IMR-90 (cell line): ENCODE measurements around the gene BLZF1.

ENCODE experiments used
- BHLHE40 ChIP-seq: fragments of 150-350 bp; IDR thresholded peaks from 2 replicates; pipeline ENCODE4 v1.6.1; 2016; ENCODE audit warnings: mild to moderate bottlenecking, low read depth, low read length
- CEBPB ChIP-seq: IDR thresholded peaks from 2 replicates; pipeline ENCODE4 v1.6.1; 2012; ENCODE audit warnings: low read depth, low read length, improper control_type of control experiment
- FOS ChIP-seq: fragments of 150-350 bp; IDR thresholded peaks from 2 replicates; pipeline ENCODE4 v1.6.1; 2016; ENCODE audit warnings: low read depth, low read length
- MAZ ChIP-seq: IDR thresholded peaks from 2 replicates; pipeline ENCODE4 v1.6.1; 2012; ENCODE audit warnings: low read depth, mild to moderate bottlenecking, low read length, improper control_type of control experiment, moderate library complexity, borderline replicate concordance
- MXI1 ChIP-seq: IDR thresholded peaks from 2 replicates; pipeline ENCODE4 v1.6.1; 2012; ENCODE audit warnings: low read depth, mild to moderate bottlenecking, low read length, moderate library complexity, borderline replicate concordance
- NFE2L2 ChIP-seq: fragments of 150-350 bp; IDR thresholded peaks from 2 replicates; pipeline ENCODE4 v1.6.1; 2016; ENCODE audit warnings: low read depth, mild to moderate bottlenecking, low read length
- POLR2A ChIP-seq: IDR thresholded peaks from 2 replicates; pipeline ENCODE4 v1.6.1; 2012; ENCODE audit warnings: mild to moderate bottlenecking, low read depth, low read length
- RAD21 ChIP-seq: IDR thresholded peaks from 2 replicates; pipeline ENCODE4 v1.6.1; 2012; ENCODE audit warnings: low read length, improper control_type of control experiment
- RCOR1 ChIP-seq: IDR thresholded peaks from 2 replicates; pipeline ENCODE4 v1.6.1; 2012; ENCODE audit warnings: mild to moderate bottlenecking, low read length, improper control_type of control experiment; ENCODE audit not compliant: insufficient replicate concordance
- TF ChIP-seq, protein P1 (sequence below): conservative IDR thresholded peaks from 2 replicates; pipeline ENCODE4 v1.5.1; 2012; ENCODE audit warnings: mild to moderate bottlenecking, low read depth, low read length, improper control_type of control experiment
- TF ChIP-seq, protein P2 (sequence below): fragments of 150-350 bp; IDR thresholded peaks from 2 replicates; pipeline ENCODE4 v1.6.1; 2017; ENCODE audit warnings: mild to moderate bottlenecking, antibody characterized with exemption, low read length, low read depth
- TF ChIP-seq, protein P3 (sequence below): fragments of 150-350 bp; IDR thresholded peaks from 2 replicates; pipeline ENCODE4 v1.6.1; 2016; ENCODE audit warnings: low read depth, mild to moderate bottlenecking, low read length, moderate library complexity, borderline replicate concordance

DNA sequence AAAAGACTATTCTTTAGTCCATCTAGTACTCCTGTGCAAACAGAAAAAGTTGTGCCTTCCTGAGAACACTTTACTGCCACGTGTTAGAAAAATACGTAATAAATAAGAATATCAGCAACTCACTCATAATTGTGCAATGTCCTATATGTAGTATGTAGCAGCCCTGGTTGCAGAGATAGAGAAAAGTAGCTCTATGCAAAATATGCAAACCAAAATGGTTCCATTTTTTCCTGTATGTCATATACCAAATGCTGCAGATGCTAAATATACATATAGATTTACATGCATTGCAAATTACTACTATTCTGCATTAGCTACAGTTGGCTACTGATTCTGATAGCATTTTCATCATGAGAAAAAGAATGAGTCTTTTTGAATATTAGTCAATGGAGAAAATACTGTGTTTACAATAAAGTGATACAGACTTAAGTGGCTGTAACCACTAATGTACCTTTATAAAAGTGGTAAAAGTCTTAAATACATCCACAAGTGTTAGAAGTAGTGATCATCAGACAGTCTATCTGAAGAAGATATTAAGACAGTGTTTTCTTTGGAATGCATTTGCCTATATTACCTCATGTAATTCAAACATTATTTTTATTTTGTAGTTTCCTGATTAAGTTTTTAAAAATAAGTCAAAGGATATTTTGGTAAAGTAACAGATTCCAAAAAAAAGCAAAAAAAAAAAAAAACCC lies 20.2 kb upstream of the BLZF1 start:
- TF ChIP-seq, protein P1, sequence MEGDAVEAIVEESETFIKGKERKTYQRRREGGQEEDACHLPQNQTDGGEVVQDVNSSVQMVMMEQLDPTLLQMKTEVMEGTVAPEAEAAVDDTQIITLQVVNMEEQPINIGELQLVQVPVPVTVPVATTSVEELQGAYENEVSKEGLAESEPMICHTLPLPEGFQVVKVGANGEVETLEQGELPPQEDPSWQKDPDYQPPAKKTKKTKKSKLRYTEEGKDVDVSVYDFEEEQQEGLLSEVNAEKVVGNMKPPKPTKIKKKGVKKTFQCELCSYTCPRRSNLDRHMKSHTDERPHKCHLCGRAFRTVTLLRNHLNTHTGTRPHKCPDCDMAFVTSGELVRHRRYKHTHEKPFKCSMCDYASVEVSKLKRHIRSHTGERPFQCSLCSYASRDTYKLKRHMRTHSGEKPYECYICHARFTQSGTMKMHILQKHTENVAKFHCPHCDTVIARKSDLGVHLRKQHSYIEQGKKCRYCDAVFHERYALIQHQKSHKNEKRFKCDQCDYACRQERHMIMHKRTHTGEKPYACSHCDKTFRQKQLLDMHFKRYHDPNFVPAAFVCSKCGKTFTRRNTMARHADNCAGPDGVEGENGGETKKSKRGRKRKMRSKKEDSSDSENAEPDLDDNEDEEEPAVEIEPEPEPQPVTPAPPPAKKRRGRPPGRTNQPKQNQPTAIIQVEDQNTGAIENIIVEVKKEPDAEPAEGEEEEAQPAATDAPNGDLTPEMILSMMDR, result no peak
- TF ChIP-seq, protein P2, sequence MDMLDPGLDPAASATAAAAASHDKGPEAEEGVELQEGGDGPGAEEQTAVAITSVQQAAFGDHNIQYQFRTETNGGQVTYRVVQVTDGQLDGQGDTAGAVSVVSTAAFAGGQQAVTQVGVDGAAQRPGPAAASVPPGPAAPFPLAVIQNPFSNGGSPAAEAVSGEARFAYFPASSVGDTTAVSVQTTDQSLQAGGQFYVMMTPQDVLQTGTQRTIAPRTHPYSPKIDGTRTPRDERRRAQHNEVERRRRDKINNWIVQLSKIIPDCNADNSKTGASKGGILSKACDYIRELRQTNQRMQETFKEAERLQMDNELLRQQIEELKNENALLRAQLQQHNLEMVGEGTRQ, result no peak
- TF ChIP-seq POLR2A (no peak), MAZ (no peak), RAD21 (no peak), CEBPB (no peak), MXI1 (no peak), FOS (no peak), NFE2L2 (no peak), BHLHE40 (no peak), RCOR1 (no peak)
- TF ChIP-seq, protein P3, sequence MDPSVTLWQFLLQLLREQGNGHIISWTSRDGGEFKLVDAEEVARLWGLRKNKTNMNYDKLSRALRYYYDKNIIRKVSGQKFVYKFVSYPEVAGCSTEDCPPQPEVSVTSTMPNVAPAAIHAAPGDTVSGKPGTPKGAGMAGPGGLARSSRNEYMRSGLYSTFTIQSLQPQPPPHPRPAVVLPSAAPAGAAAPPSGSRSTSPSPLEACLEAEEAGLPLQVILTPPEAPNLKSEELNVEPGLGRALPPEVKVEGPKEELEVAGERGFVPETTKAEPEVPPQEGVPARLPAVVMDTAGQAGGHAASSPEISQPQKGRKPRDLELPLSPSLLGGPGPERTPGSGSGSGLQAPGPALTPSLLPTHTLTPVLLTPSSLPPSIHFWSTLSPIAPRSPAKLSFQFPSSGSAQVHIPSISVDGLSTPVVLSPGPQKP, result no peak
